ENCODE data around the gene ATXN1.
"Not testable (repeated sequence)": the region's sequence is repeated elsewhere in the genome, so short reads cannot be mapped to it uniquely, and the experiment has no call there.

ATXN1 gene

GRCh38 chr6:16466800-16467553, 294.3 kb downstream of the ATXN1 start:
- DNase-seq = no peak

GRCh38 chr6:16464045-16464444, 297.2 kb downstream of the ATXN1 start:
- DNase-seq = no peak

- DNase-seq = not testable (repeated sequence)
These were observed 298.0 kb downstream of the ATXN1 start for GRCh38 chr6:16463246-16463645.

GRCh38 chr6:16461491-16461890, 299.8 kb downstream of the ATXN1 start:
- no peak for DNase-seq

GRCh38 chr6:16459472-16459871, 301.8 kb downstream of the ATXN1 start:
- not testable (repeated sequence) for DNase-seq

- no peak for DNase-seq
These were observed 308.9 kb downstream of the ATXN1 start for GRCh38 chr6:16452348-16452747.

- no peak for DNase-seq
These were observed 310.4 kb downstream of the ATXN1 start for GRCh38 chr6:16450821-16451220.

GRCh38 chr6:16450285-16450684, 311.0 kb downstream of the ATXN1 start:
- no peak for DNase-seq

GRCh38 chr6:16446273-16446672, 315.0 kb downstream of the ATXN1 start:
- DNase-seq = no peak

- DNase-seq = no peak
These were observed 319.2 kb downstream of the ATXN1 start for GRCh38 chr6:16442031-16442430.

- DNase-seq = no peak
These were observed 320.0 kb downstream of the ATXN1 start for GRCh38 chr6:16441262-16441661.

GRCh38 chr6:16440636-16441212, 320.5 kb downstream of the ATXN1 start:
- no peak for DNase-seq

- no peak for DNase-seq
These were observed 322.3 kb downstream of the ATXN1 start for GRCh38 chr6:16438718-16439591.

GRCh38 chr6:16437984-16438383, 323.3 kb downstream of the ATXN1 start:
- DNase-seq = no peak

- DNase-seq = no peak
These were observed 324.2 kb downstream of the ATXN1 start for GRCh38 chr6:16437095-16437494.

- no peak for DNase-seq
These were observed 324.7 kb downstream of the ATXN1 start for GRCh38 chr6:16436550-16436949.

GRCh38 chr6:16434885-16435284, 326.4 kb downstream of the ATXN1 start:
- no peak for DNase-seq

GRCh38 chr6:16433338-16433890, 327.8 kb downstream of the ATXN1 start:
- no peak for DNase-seq

GRCh38 chr6:16432075-16433032, 328.9 kb downstream of the ATXN1 start:
- DNase-seq = no peak

GRCh38 chr6:16431106-16431505, 330.2 kb downstream of the ATXN1 start:
- no peak for DNase-seq

- DNase-seq = no peak
These were observed 330.7 kb downstream of the ATXN1 start for GRCh38 chr6:16430391-16431089.

GRCh38 chr6:16429669-16430068, 331.6 kb downstream of the ATXN1 start:
- no peak for DNase-seq

Data from DMS 273 treated with DMSO at 0.1 percent for 48 hours (cell line).